H1 (cell line): ENCODE measurements around the gene SV2C. TPM values are rescaled to one million over a fixed set of nuclear protein-coding genes. Genes with fewer than 3 reads are reported as not detected.
A peak's percentile ranks its signal among the peaks of the same experiment; 100 is the strongest.

Experiments
- CTCF ChIA-PET: fragments of 300-600 bp; sonication (Branson Sonifier 250); formaldehyde crosslinking; loops from one replicate; lab custom pipeline; 2021; ENCODE audit not compliant: partially characterized antibody; lab: Charles Lee
- POLR2A ChIA-PET: fragments of 300-600 bp; sonication (Branson Sonifier 250); formaldehyde crosslinking; loops from one replicate; lab custom pipeline; 2021; ENCODE audit warnings: inconsistent platforms; ENCODE audit not compliant: partially characterized antibody; lab: Charles Lee
- DNase-seq, 2 experiments: peaks; one replicate each; pipeline versions ENCODE4 v3.0.0 to v3.0.0-alpha.2; 2010 to 2022; ENCODE audit warnings: low spot score in 2 of 2, low read depth in 1 of 2, mixed read lengths in 1 of 2
- FAIRE-seq: peaks from 2 replicates; lab custom pipeline; 2011; peaks lifted over from hg19 to GRCh38; lab: Jason Lieb, UNC
- H2AFZ ChIP-seq: 2 replicates; pipeline ENCODE4 v1.8.1; 2012; ENCODE audit warnings: low read length, inconsistent platforms
- H2AK5ac ChIP-seq: 2 replicates; pipeline ENCODE4 v1.6.1; 2013; ENCODE audit warnings: low read depth, low read length
- H2BK120ac ChIP-seq: replicated peaks from 2 replicates; pipeline ENCODE3; 2013; ENCODE audit warnings: low read depth, low read length, inconsistent platforms
- H2BK12ac ChIP-seq: 2 replicates; pipeline ENCODE4 v1.6.1; 2013; ENCODE audit warnings: low read depth, low read length
- H2BK15ac ChIP-seq: 2 replicates; pipeline ENCODE4 v1.6.1; 2013; ENCODE audit warnings: low read length
- H2BK20ac ChIP-seq: 2 replicates; pipeline ENCODE4 v1.6.1; 2013; ENCODE audit warnings: low read length
- H2BK5ac ChIP-seq: 2 replicates; pipeline ENCODE4 v1.6.1; 2013; ENCODE audit warnings: low read depth, low read length
- H3K14ac ChIP-seq: 2 replicates; pipeline ENCODE4 v1.6.1; 2013; ENCODE audit warnings: inconsistent platforms; ENCODE audit not compliant: insufficient read length
- H3K18ac ChIP-seq: 2 replicates; pipeline ENCODE4 v1.6.1; 2013; ENCODE audit warnings: low read length; ENCODE audit errors: extremely low read depth
- H3K23ac ChIP-seq: 2 replicates; pipeline ENCODE4 v1.6.1; 2013; ENCODE audit warnings: inconsistent platforms; ENCODE audit not compliant: insufficient read length
- H3K23me2 ChIP-seq: 2 replicates; pipeline ENCODE4 v1.6.1; 2013; ENCODE audit warnings: low read depth, low read length
- H3K27ac ChIP-seq: 2 replicates; pipeline ENCODE4 v1.6.1; 2011; ENCODE audit warnings: low read depth, low read length, inconsistent platforms
- H3K27me3 ChIP-seq, 4 experiments: replicated peaks in 1 of 4; 1 replicate in 1 of 4; 2 replicates in 3 of 4; pipeline versions ENCODE4 v1.6.1 to v1.8.1; 2011 to 2013; ENCODE audit warnings: low read length in 3 of 4, mild to moderate bottlenecking in 3 of 4, inconsistent platforms in 2 of 4, mixed read lengths in 2 of 4, moderate library complexity in 1 of 4; ENCODE audit not compliant: control insufficient read depth in 3 of 4, insufficient read depth in 3 of 4; ENCODE audit errors: extremely low read depth in 1 of 4
- H3K36me3 ChIP-seq, 4 experiments: 2 replicates each; pipeline versions ENCODE4 v1.6.1 to v1.8.1; 2011 to 2013; ENCODE audit warnings: mild to moderate bottlenecking in 4 of 4, low read length in 3 of 4, moderate library complexity in 2 of 4, control low read depth in 1 of 4, inconsistent platforms in 1 of 4; ENCODE audit not compliant: insufficient read depth in 4 of 4, control insufficient read depth in 2 of 4
- H3K4ac ChIP-seq: replicated peaks from 2 replicates; pipeline ENCODE3; 2013; ENCODE audit warnings: low read length, low read depth, mixed read lengths, inconsistent platforms; ENCODE audit not compliant: insufficient read length
- H3K4me1 ChIP-seq, 4 experiments: replicated peaks in 1 of 4; 1 replicate in 1 of 4; 2 replicates in 3 of 4; pipeline versions ENCODE4 v1.6.1 to v1.8.1; 2011 to 2013; ENCODE audit warnings: low read length in 3 of 4, inconsistent platforms in 2 of 4, mixed read lengths in 1 of 4; ENCODE audit not compliant: insufficient read depth in 4 of 4, control insufficient read depth in 3 of 4
- H3K4me2 ChIP-seq, 2 experiments: 2 replicates each; pipeline versions ENCODE4 v1.6.1 to v1.8.1; 2011 to 2013; ENCODE audit warnings: low read depth in 2 of 2, low read length in 2 of 2, control low read depth in 1 of 2, inconsistent platforms in 1 of 2, mild to moderate bottlenecking in 1 of 2; ENCODE audit not compliant: insufficient read depth in 1 of 2
- H3K4me3 ChIP-seq, 4 experiments: fragments of 200-600, 300-600 bp in 1 of 4; sonication (generic), shearing (Covaris generic), sonication (Bioruptor Twin) in 1 of 4; 2 replicates each; pipeline versions ENCODE4 v1.5.1 to v1.8.1; 2011 to 2016; ENCODE audit warnings: low read length in 4 of 4, low read depth in 3 of 4, control low read depth in 2 of 4, inconsistent platforms in 2 of 4, mild to moderate bottlenecking in 2 of 4, mixed read lengths in 1 of 4, moderate library complexity in 1 of 4; ENCODE audit not compliant: insufficient read depth in 2 of 4; ENCODE audit errors: extremely low read depth in 1 of 4
- H3K56ac ChIP-seq: replicated peaks from 2 replicates; pipeline ENCODE3; 2013; ENCODE audit warnings: low read depth, mild to moderate bottlenecking, mixed read lengths, low read length, inconsistent platforms; ENCODE audit not compliant: insufficient read length
- H3K79me1 ChIP-seq: 2 replicates; pipeline ENCODE4 v1.6.1; 2013; ENCODE audit warnings: low read depth, low read length, control low read depth
- H3K79me2 ChIP-seq, 2 experiments: 2 replicates each; pipeline versions ENCODE4 v1.6.1 to v1.8.1; 2012 to 2013; ENCODE audit warnings: low read length in 2 of 2, mild to moderate bottlenecking in 2 of 2, inconsistent platforms in 1 of 2; ENCODE audit not compliant: insufficient read depth in 2 of 2, control insufficient read depth in 1 of 2
- H3K9ac ChIP-seq, 4 experiments: replicated peaks in 1 of 4; 1 replicate in 1 of 4; 2 replicates in 3 of 4; pipeline versions ENCODE4 v1.6.1 to v1.8.1; 2011 to 2013; ENCODE audit warnings: low read depth in 3 of 4, low read length in 3 of 4, control low read depth in 2 of 4, mild to moderate bottlenecking in 2 of 4, moderate library complexity in 2 of 4, inconsistent platforms in 1 of 4; ENCODE audit errors: extremely low read depth in 1 of 4
- H3K9me3 ChIP-seq, 2 experiments: 2 replicates each; pipeline versions ENCODE4 v1.6.1 to v1.8.1; 2012 to 2013; ENCODE audit warnings: mild to moderate bottlenecking in 2 of 2, moderate library complexity in 2 of 2, control low read depth in 1 of 2, inconsistent platforms in 1 of 2, low read depth in 1 of 2, low read length in 1 of 2, mixed read lengths in 1 of 2; ENCODE audit not compliant: insufficient read depth in 2 of 2
- H4K20me1 ChIP-seq, 2 experiments: replicated peaks in 1 of 2; 2 replicates each; pipeline versions ENCODE3 to v1.8.1; 2011 to 2013; ENCODE audit warnings: inconsistent platforms in 2 of 2, low read length in 2 of 2, mild to moderate bottlenecking in 1 of 2; ENCODE audit not compliant: insufficient read depth in 2 of 2, control insufficient read depth in 1 of 2
- H4K5ac ChIP-seq: 2 replicates; pipeline ENCODE4 v1.6.1; 2013; ENCODE audit warnings: low read length, low read depth, mixed read lengths, inconsistent platforms; ENCODE audit not compliant: insufficient read length
- H4K8ac ChIP-seq: 2 replicates; pipeline ENCODE4 v1.8.0; 2013; ENCODE audit warnings: mild to moderate bottlenecking, moderate library complexity, low read length, inconsistent platforms; ENCODE audit not compliant: insufficient read depth; ENCODE audit errors: extremely low read depth
- H4K91ac ChIP-seq: replicated peaks from 2 replicates; pipeline ENCODE3; 2013; ENCODE audit warnings: low read length, mixed read lengths, inconsistent platforms; ENCODE audit not compliant: insufficient read length
- E2F6 ChIP-seq: IDR thresholded peaks from 2 replicates; pipeline ENCODE4 v1.6.1; 2012; ENCODE audit warnings: inconsistent platforms
- EGR1 ChIP-seq: IDR thresholded peaks from 2 replicates; pipeline ENCODE4 v1.6.1; 2011; ENCODE audit warnings: low read depth, low read length, borderline replicate concordance
- WGBS, 2 experiments: shearing (Covaris generic) in 1 of 2; methylation state at CpG; one replicate each; pipeline versions ENCODE4 v1.1.6 to v1.1.7; 2013 to 2015; ENCODE audit warnings: low lambda C conversion rate in 2 of 2, mixed read lengths in 2 of 2, inconsistent platforms in 1 of 2, low coverage in 1 of 2, missing lambda C conversion rate in 1 of 2; ENCODE audit not compliant: insufficient replicate concordance in 2 of 2, insufficient coverage in 1 of 2, insufficient read length in 1 of 2; ENCODE audit errors: extremely low coverage in 1 of 2, missing lambda C conversion rate in 1 of 2; 5-methylcytosine and 5-hydroxymethylcytosine counted together
- polyA plus RNA-seq, 7 experiments: library from polyadenylated mRNA; depleted of rRNA in 3 of 7; stranded (reverse) in 5 of 7; unstranded in 2 of 7; fragments of >200 nt in 5 of 7; fragments of 200-250 nt in 2 of 7; gene quantifications; 1 replicate in 5 of 7; 2 replicates in 1 of 7; 4 replicates in 1 of 7; pipeline versions ENCODE4 v1.2.1 to v1.2.3, GENCODE V29; 2011 to 2013; ENCODE audit warnings: missing spikeins in 2 of 7, mixed read lengths in 2 of 7
- total RNA-seq: library from RNA; stranded (reverse); fragmentation: NEBNext Ultra II Directional; extraction: Animal tissue kit (Norgen Biotek cat#: 25700); gene quantifications from 2 replicates; pipeline ENCODE4 v1.2.1, GENCODE V29; 2021
- TF ChIP-seq, protein P1 (sequence below), 3 experiments: IDR thresholded peaks; 1 replicate in 2 of 3; 2 replicates in 1 of 3; pipeline versions ENCODE4 v1.5.1 to v1.6.1; 2011; ENCODE audit warnings: low read length in 3 of 3, mild to moderate bottlenecking in 3 of 3, inconsistent platforms in 2 of 3, low read depth in 1 of 3, moderate library complexity in 1 of 3; ENCODE audit not compliant: insufficient read depth in 1 of 3; ENCODE audit errors: control extremely low read depth in 1 of 3

Gene SV2C
- total and polyA plus RNA-seq, 2 of the 8 experiments (the other 6 are each of a cell fraction or from before 2014, with no cell fraction given): 0.08 to 0.24 TPM

DNA sequence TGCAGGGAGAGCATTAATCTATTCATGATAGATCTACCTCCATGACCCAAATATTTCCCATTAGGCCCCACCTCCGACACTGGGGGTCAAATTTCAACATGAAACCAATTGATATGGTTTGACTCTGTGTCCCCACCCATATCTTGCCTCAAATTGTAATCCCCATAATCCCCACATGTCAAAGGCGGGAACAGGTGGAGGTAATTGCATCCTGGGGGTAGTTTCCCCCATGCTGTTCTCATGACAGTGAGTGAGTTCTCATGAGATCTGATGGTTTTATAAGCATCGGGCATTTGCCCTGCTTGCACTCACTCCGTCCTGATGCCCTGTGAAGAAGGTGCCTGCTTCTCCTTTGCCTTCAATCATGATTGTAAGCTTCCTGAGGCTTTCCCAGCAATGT is 153.5 kb downstream of the SV2C start:
- ChIA-PET CTCF (interaction anchor here (0.6 kb wide), 1 partner anchor 394 kb away, joined by 3 read pairs; no protein-coding TSS in a partner anchor), POLR2A (no interaction called here)
- Histone ChIP-seq H3K9ac (no peak overlapping the region), H4K5ac (no peak overlapping the region), H2BK20ac (no peak overlapping the region), H4K91ac (no peak overlapping the region), H3K18ac (no peak overlapping the region), H2BK120ac (no peak overlapping the region), H3K23me2 (no peaks in the 10 kb centered on the region; the same call in 1 of the 2 replicates), H3K27ac (no peak overlapping the region), H2BK15ac (no peak overlapping the region), H3K27me3 (no peaks in the 10 kb centered on the region), H3K4ac (no peak overlapping the region), H2BK5ac (no peak overlapping the region), H3K4me3 (no peak overlapping the region), H3K14ac (no peak overlapping the region), H3K79me1 (no peaks in the 10 kb centered on the region), H2AK5ac (no peak overlapping the region), H4K20me1 (no peaks in the 10 kb centered on the region), H3K36me3 (no peaks in the 10 kb centered on the region), H3K9me3 (no peaks in the 10 kb centered on the region), H2BK12ac (no peak overlapping the region), H3K23ac (no peak overlapping the region), H4K8ac (no peak overlapping the region), H2AFZ (no peak overlapping the region), H3K56ac (no peak overlapping the region), H3K79me2 (no peaks in the 10 kb centered on the region), H3K4me1 (no peaks in the 10 kb centered on the region), H3K4me2 (no peak overlapping the region)
- FAIRE-seq: no peak
- 81% methylated on average over 4 of the region's 4 CpGs; no CpG with 5 or more reads in 1 of the 2 experiments for WGBS, 2 experiments
- no peak for DNase-seq
- TF ChIP-seq E2F6: peak; percentile 56; the same call in 1 of the 2 replicates
- no peak for TF ChIP-seq EGR1
- TF ChIP-seq, protein P1, sequence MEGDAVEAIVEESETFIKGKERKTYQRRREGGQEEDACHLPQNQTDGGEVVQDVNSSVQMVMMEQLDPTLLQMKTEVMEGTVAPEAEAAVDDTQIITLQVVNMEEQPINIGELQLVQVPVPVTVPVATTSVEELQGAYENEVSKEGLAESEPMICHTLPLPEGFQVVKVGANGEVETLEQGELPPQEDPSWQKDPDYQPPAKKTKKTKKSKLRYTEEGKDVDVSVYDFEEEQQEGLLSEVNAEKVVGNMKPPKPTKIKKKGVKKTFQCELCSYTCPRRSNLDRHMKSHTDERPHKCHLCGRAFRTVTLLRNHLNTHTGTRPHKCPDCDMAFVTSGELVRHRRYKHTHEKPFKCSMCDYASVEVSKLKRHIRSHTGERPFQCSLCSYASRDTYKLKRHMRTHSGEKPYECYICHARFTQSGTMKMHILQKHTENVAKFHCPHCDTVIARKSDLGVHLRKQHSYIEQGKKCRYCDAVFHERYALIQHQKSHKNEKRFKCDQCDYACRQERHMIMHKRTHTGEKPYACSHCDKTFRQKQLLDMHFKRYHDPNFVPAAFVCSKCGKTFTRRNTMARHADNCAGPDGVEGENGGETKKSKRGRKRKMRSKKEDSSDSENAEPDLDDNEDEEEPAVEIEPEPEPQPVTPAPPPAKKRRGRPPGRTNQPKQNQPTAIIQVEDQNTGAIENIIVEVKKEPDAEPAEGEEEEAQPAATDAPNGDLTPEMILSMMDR (IDR thresholded peaks at IDR 0.05; ENCODE audit: control extremely low read depth in 1 of 3, insufficient read depth in 1 of 3, low read depth in 1 of 3, low read length in 3 of 3): no peak
